ENCODE data around the gene LARGE2. TPM values are rescaled to one million over a fixed set of nuclear protein-coding genes. Genes with fewer than 3 reads are reported as not detected.

Gene LARGE2
- total RNA-seq, 6 experiments from 2014 or later: 0.43 to 3.5 (median 2.4) TPM

- 62% methylated on average over 6 of the region's 9 CpGs for WGBS (ENCODE audit: insufficient coverage, low coverage, low lambda C conversion rate, missing lambda C conversion rate)
- intact Hi-C loops (cut with DNase I): no loop called here
Observed at GRCh38 chr11:45910623-45911022, 11.8 kb upstream of the LARGE2 start.

DNA sequence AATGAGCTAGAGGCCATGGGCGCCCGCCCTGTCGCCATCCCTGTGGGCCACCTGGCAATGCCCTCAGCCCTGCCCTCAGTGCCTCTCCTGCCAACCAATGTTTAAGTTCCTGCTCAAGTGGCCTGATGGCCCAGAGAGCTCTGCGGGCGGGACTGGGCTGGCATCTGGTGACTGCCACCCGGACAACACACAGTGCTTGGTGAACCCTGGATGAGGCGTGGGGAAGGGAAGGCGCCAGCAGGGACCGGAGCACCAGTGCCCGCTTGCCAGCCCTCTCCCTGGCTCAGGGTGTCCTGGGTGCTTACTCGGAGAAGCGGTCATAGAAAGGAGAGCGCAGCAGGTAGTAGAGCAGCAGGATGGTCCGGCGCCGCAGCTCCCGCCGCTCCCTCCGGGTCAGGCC is 8.9 kb upstream of the LARGE2 start:
- DNase-seq (peak; percentile 75 to 93 (median 90)), ATAC-seq (peak; percentile 55 to 72 (median 58))
- H3K36me3 ChIP-seq: peaks cover 0 to 56% (median 13%) of the 10 kb centered on the region in 4 donors
- no peaks in the 10 kb centered on the region for H3K9me3 ChIP-seq
- TF ChIP-seq CTCF (IDR thresholded peaks at IDR 0.05): no peak
- no peak for TF ChIP-seq POLR2A (IDR thresholded peaks at IDR 0.05)
- H3K4me3 ChIP-seq: peak overlapping the region in 2 of 3 donors; percentile 1 to 47
- H3K27me3 ChIP-seq: no peaks in the 10 kb centered on the region
- WGBS (ENCODE audit: insufficient coverage, low coverage, low lambda C conversion rate, missing lambda C conversion rate): 80% methylated on average over 1 of the region's 19 CpGs
- intact Hi-C loops (cut with DNase I): no loop called here
- H3K27ac ChIP-seq: peak overlapping the region; percentile 36 to 89 (median 51)
- peaks cover 0 to 45% (median 19%) of the 10 kb centered on the region in 4 donors for H3K4me1 ChIP-seq

More at GRCh38 chr11:45910623-45911022, 11.8 kb upstream of the LARGE2 start:
- Histone ChIP-seq H3K27ac (no peak overlapping the region), H3K27me3 (no peaks in the 10 kb centered on the region), H3K9me3 (no peaks in the 10 kb centered on the region), H3K36me3 (peaks cover 0 to 56% (median 13%) of the 10 kb centered on the region in 4 donors), H3K4me3 (no peak overlapping the region), H3K4me1 (peaks cover 0 to 32% (median 13%) of the 10 kb centered on the region in 4 donors)
- ATAC-seq (no peak), DNase-seq (no peak)
- TF ChIP-seq POLR2A (IDR thresholded peaks at IDR 0.05) (no peak), CTCF (IDR thresholded peaks at IDR 0.05) (no peak)

DNA sequence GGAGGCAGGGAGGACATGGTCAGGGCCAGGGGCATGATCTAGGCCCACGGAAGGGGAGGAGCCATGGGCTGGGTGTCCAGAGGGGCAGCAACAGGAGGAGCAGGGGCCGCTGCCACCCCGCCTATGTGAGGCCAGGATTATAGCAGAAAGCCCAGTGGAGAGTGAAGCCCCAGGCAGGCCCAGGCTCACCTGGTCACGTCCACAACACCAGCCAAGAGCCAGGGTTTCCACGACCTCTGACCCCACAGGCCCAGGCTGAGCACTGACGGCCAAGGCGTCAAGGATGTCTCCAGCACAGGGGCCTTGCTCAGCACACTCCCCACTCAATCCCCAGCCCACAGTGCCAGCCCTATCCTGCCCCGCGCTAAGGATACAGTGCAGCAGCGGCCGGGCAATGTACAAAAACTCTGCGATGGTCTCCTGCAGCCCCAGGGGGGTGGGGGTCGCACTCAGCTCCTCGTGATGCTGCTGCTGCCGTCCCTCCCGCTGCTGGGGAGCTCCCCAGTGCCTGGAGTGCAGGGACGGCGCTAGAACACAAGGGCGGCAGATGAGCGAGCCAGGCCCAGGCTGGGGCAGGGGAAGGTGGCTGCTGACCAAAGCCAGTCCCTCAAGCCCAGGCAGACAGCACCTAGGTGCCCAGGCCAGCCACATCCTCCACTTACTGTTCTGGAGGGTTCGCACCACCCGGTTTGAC is 8.4 kb upstream of the LARGE2 start:
- TF ChIP-seq CTCF (IDR thresholded peaks at IDR 0.05) (no peak), POLR2A (IDR thresholded peaks at IDR 0.05) (no peak)
- 50% methylated on average over 2 of the region's 22 CpGs for WGBS (ENCODE audit: insufficient coverage, low coverage, low lambda C conversion rate, missing lambda C conversion rate)
- ATAC-seq (peak in 1 of 4 donors; percentile 1), DNase-seq (no peak)
- H3K36me3 ChIP-seq: peaks cover 0 to 55% (median 13%) of the 10 kb centered on the region in 4 donors
- peak overlapping the region; percentile 36 to 89 (median 51) for H3K27ac ChIP-seq
- peak overlapping the region in 2 of 3 donors; percentile 1 to 47 for H3K4me3 ChIP-seq
- peaks cover 0 to 45% (median 19%) of the 10 kb centered on the region in 4 donors for H3K4me1 ChIP-seq
- no peaks in the 10 kb centered on the region for H3K27me3 ChIP-seq
- intact Hi-C loops (cut with DNase I): no loop called here
- no peaks in the 10 kb centered on the region for H3K9me3 ChIP-seq

- H3K27me3 ChIP-seq: no peaks in the 10 kb centered on the region
- ATAC-seq (no peak), DNase-seq (no peak)
- peaks cover 0 to 42% (median 9%) of the 10 kb centered on the region in 4 donors for H3K36me3 ChIP-seq
- TF ChIP-seq CTCF (IDR thresholded peaks at IDR 0.05): no peak
- no peak for TF ChIP-seq POLR2A (IDR thresholded peaks at IDR 0.05)
- H3K4me1 ChIP-seq: peaks cover 0 to 45% (median 19%) of the 10 kb centered on the region in 4 donors
- no peak overlapping the region for H3K4me3 ChIP-seq
- no peaks in the 10 kb centered on the region for H3K9me3 ChIP-seq
- WGBS (ENCODE audit: insufficient coverage, low coverage, low lambda C conversion rate, missing lambda C conversion rate): no CpG with 5 or more reads among the region's 13 CpGs
- H3K27ac ChIP-seq: no peak overlapping the region
- intact Hi-C loops (cut with DNase I): no loop called here
Observed at GRCh38 chr11:45915446-45915845, 7.0 kb upstream of the LARGE2 start.

All from right lobe of liver (tissue), 6 donors.